ENCODE measurements around the gene NR2C2AP. TPM values are rescaled to one million over a fixed set of nuclear protein-coding genes. Genes with fewer than 3 reads are reported as not detected.

Gene NR2C2AP, protein sequence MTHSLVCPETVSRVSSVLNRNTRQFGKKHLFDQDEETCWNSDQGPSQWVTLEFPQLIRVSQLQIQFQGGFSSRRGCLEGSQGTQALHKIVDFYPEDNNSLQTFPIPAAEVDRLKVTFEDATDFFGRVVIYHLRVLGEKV
- total RNA-seq, result 17.1 and 20.0 TPM in 2 replicates

DNA sequence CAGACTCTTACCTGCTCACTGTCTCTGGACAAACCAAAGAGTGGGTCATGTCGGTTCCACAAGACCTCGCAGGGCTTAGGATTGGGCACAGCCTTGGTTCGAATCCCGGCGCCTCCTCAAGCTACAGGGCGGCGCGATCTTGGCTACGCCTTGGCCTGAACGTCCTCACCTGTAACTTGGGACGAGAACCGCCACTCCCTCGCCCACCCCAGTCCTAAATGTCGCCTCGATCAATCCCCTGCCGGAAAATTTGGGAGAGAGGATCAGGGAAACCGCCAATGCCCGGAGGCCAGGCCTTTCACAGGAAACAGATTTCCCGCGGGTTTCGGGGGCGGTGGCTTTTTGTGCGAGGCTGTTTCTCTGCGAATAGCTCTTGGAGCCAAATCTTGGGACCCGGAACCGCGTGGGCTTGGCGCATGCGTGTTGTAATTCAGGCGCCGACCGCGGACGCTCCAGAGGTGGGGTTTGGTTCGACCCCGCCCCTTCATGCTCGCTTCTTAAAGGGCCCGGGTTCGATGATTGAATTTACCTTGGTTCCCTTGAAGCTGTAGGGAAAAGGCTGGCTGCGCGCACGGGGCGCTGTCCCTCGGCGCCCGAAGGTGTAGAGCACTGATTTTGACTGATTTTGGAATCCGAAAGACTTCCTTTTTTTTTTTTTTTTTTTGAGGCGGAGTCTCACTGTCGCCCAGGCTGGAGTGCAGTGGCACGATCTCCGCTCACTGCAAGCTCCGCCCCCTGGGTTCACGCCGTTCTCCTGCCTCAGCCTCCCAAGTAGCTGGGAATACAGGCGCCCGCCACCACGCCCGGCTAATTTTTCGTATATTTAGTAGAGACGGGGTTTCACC is at the start of gene NR2C2AP:
TSS of gene NR2C2AP (minus strand) at position 403 of the 845 bp plus-strand sequence. CDS start at position 49, 354 bp downstream.
- TF ChIP-seq, protein P1, sequence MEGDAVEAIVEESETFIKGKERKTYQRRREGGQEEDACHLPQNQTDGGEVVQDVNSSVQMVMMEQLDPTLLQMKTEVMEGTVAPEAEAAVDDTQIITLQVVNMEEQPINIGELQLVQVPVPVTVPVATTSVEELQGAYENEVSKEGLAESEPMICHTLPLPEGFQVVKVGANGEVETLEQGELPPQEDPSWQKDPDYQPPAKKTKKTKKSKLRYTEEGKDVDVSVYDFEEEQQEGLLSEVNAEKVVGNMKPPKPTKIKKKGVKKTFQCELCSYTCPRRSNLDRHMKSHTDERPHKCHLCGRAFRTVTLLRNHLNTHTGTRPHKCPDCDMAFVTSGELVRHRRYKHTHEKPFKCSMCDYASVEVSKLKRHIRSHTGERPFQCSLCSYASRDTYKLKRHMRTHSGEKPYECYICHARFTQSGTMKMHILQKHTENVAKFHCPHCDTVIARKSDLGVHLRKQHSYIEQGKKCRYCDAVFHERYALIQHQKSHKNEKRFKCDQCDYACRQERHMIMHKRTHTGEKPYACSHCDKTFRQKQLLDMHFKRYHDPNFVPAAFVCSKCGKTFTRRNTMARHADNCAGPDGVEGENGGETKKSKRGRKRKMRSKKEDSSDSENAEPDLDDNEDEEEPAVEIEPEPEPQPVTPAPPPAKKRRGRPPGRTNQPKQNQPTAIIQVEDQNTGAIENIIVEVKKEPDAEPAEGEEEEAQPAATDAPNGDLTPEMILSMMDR (IDR thresholded peaks at IDR 0.05; ENCODE audit: insufficient read depth, low read length, poor library complexity, severe bottlenecking), result no peak
- peak within 1 kb of the TSS; percentile 56 for H3K4me3 ChIP-seq (ENCODE audit: low read depth, low read length)
- DNase-seq (ENCODE audit: low read depth), result peak; percentile 61
- no peaks in the 10 kb centered on the region for H3K36me3 ChIP-seq (ENCODE audit: control insufficient read depth, insufficient read depth, low read length)
- H3K27me3 ChIP-seq (ENCODE audit: control insufficient read depth, insufficient read depth, low read length), result peaks cover 2% of the 10 kb centered on the region

DNA sequence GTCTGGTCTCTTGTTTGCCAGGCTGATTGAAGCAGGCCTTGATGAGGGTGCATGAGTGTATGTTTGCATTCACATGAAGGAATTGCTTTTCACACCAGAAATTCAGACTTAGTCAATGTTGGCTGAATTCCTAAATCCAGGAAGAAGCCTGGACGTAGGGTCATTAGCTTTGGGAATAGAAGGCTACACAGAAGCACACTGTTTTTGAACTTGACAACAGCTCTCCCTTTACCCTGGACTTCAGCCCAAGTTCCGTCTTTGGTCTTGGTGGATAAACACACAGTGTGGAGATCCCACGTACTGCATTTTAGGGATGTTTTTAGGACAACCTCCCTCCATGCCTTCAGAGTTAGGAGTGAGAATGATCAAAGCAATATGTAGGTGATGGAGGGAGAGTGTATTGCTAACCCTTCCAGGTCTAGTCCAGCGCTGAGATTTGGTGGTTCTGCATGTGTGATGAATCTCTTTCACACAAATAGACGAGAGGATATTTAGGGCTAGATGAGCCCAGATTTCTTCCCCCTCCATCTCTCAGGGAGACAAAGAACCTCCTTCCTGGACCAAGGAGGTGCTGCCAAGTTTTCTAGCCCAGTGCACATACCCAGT is 47.1 kb upstream of the NR2C2AP start:
- TF ChIP-seq, protein P1 (IDR thresholded peaks at IDR 0.05; ENCODE audit: insufficient read depth, low read length, poor library complexity, severe bottlenecking), result no peak
- Histone ChIP-seq H3K36me3 (ENCODE audit: control insufficient read depth, insufficient read depth, low read length) (no peaks in the 10 kb centered on the region), H3K27me3 (ENCODE audit: control insufficient read depth, insufficient read depth, low read length) (peaks cover 7% of the 10 kb centered on the region), H3K4me3 (ENCODE audit: low read depth, low read length) (no peak overlapping the region)
- DNase-seq (ENCODE audit: low read depth), result no peak

DNA sequence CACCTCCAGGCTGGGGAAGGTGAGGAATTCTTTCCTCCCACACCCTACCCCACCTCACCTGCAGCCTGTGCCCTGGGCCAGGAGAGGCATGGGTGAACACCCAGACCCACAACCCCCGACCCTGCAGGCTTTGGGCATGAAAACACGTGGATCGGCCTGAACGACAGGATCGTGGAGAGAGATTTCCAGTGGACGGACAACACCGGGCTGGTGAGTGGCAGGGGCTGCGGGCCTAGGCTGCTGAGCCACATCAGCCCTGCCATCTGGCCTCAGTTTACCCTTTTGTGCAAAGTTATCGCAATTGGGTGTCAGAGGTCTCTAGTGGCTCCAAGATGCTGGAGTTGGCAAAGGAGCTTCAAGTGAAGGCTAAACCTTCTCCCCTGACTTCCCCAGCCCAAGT is 37.3 kb upstream of the NR2C2AP start:
- Histone ChIP-seq H3K36me3 (ENCODE audit: control insufficient read depth, insufficient read depth, low read length) (no peaks in the 10 kb centered on the region), H3K27me3 (ENCODE audit: control insufficient read depth, insufficient read depth, low read length) (peaks cover 3% of the 10 kb centered on the region), H3K4me3 (ENCODE audit: low read depth, low read length) (no peak overlapping the region)
- no peak for DNase-seq (ENCODE audit: low read depth)
- TF ChIP-seq, protein P1 (IDR thresholded peaks at IDR 0.05; ENCODE audit: insufficient read depth, low read length, poor library complexity, severe bottlenecking), result no peak

DNA sequence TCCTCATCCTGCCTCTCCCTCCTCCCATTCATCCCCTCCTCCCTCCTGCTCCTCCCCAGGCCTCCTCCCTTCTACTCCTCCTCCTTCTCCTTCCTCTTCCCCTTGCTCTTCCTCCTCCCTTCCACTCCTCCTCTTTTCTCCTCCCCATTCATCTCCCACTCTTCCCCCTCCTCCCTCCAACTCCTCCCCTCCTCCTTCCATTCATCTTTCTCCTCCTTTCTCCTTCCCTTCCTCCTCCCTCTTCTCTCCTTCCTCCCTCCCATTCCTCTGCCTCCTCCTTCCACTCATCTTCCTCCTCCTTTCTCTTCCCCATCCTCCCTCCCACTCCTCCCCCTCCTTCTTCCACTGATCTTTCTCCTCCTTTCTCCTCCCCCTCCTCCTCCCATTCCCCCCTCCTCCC is 36.5 kb upstream of the NR2C2AP start:
- no peak for DNase-seq (ENCODE audit: low read depth)
- TF ChIP-seq, protein P1 (IDR thresholded peaks at IDR 0.05; ENCODE audit: insufficient read depth, low read length, poor library complexity, severe bottlenecking), result no peak
- H3K36me3 ChIP-seq (ENCODE audit: control insufficient read depth, insufficient read depth, low read length), result no peaks in the 10 kb centered on the region
- peaks cover 3% of the 10 kb centered on the region for H3K27me3 ChIP-seq (ENCODE audit: control insufficient read depth, insufficient read depth, low read length)
- H3K4me3 ChIP-seq (ENCODE audit: low read depth, low read length), result no peak overlapping the region

DNA sequence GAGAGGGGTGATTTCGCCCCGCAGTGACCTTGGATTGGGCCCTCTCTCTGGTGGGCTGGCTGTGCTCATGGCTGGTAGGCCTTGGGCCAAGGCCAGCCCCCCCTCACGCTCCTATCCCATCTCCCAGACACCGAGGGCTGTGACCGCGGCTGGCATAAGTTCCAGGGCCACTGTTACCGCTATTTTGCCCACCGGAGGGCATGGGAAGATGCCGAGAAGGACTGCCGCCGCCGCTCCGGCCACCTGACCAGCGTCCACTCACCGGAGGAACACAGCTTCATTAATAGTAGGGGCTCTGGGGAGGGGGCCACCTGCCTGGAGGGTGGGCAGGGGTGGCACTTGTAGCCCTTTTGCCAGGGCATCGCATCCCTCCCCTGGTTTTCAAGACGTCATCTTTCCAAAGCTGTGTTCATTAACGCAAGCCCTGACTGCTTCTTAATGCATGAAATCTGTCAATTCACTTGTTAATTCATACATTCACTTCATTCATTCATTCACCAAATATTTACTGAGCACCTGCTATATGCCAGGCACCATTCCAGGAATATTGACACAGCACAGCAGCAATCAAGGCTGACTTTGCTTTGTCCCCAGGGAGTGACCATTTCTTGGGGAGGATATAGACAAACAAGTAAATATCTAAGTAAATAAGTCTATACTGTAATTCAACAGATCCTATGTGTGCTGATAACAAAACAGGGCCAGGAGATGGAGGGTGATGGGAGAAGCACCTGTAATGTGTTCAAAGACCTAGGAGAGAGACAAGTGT is 35.1 kb upstream of the NR2C2AP start:
- no peak for DNase-seq (ENCODE audit: low read depth)
- H3K36me3 ChIP-seq (ENCODE audit: control insufficient read depth, insufficient read depth, low read length), result no peaks in the 10 kb centered on the region
- TF ChIP-seq, protein P1 (IDR thresholded peaks at IDR 0.05; ENCODE audit: insufficient read depth, low read length, poor library complexity, severe bottlenecking), result no peak
- no peak overlapping the region for H3K4me3 ChIP-seq (ENCODE audit: low read depth, low read length)
- peaks cover 3% of the 10 kb centered on the region for H3K27me3 ChIP-seq (ENCODE audit: control insufficient read depth, insufficient read depth, low read length)

Measured in kidney epithelial cell (primary cell).